Measurements from ENCODE around the gene FUBP3.
"Not testable (repeated sequence)": the region's sequence is repeated elsewhere in the genome, so short reads cannot be mapped to it uniquely, and the experiment has no call there.

Gene FUBP3

DNA sequence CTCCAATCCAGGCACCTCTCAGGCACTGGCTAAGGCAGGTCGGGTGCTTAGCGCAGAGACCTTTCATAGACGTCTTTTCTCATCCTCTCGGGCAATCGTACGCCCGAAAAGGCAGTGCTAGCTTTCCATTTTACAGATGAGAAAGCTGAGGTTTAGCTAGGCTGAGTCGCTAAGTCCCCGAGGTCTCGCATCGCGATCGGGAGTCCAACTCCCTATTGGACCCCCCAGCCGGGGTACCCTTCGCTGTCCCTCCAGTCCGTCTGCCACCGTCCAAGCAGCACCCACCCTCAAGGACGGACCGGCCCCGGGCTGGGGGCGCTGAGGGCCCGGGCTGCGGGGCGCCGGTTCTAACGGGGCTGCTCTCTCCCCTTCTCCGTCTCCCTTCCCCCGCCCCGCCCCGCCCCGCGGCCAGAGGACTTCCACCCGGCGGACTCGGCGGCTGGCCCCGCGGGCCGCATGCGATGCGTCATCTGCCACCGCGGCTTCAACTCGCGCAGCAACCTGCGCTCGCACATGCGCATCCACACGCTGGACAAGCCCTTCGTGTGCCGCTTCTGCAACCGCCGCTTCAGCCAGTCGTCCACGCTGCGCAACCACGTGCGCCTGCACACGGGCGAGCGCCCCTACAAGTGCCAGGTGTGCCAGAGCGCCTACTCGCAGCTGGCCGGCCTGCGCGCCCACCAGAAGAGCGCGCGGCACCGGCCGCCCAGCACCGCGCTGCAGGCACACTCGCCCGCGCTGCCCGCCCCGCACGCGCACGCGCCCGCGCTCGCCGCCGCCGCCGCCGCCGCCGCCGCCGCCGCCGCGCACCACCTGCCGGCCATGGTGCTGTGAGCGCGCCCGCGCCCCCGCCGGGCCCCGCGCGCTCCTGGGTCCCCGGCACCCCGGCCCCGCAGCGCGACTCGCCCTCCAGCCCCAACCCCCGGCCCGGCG, 101.7 kb downstream of the FUBP3 start:
- TF ChIP-seq CTCF (IDR thresholded peaks at IDR 0.05; ENCODE audit: low read depth, low read length, missing control alignments), result no peak
- peak overlapping the region; percentile 47 for H3K4me3 ChIP-seq (replicated peaks; ENCODE audit: low read depth, low read length)
- peak; percentile 71 for DNase-seq (ENCODE audit: extremely low read depth, low read depth)

DNA sequence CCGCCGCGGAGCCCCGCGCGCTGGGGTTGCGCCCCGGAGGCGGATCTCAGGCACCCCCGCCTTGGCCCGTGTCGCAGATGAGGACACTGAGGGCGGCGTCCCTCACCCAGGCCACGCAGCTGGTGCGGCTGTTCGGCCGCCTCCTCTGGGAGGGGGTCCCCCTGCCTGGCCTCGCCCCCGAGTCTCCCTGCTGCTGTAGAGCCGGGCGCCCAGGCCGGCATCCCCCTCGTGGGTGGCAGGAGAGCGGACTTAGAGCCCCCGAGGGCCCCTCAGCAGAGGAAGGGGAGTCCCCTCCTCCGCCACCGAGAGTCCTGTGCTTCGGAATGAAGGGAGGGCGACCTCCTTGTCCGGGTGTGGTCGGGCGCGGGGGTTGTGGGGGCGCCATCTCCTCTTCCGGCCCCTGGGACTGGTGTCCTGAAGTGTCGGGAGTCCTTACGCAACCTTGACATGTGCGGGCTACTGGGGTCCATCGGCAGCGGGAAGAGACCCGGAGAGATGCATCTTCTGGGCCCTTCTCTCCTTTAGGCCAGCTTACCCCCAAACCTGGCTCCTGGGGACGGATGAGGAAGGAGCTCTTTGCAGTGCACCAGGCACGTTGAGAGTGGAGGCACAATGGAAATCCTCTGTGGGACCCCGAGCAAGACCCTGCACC, 102.5 kb downstream of the FUBP3 start:
- DNase-seq (ENCODE audit: extremely low read depth, low read depth), result no peak
- peak overlapping the region; percentile 47 for H3K4me3 ChIP-seq (replicated peaks; ENCODE audit: low read depth, low read length)
- no peak for TF ChIP-seq CTCF (IDR thresholded peaks at IDR 0.05; ENCODE audit: low read depth, low read length, missing control alignments)

GRCh38 chr9:130682421-130683121, 103.2 kb downstream of the FUBP3 start:
- peak overlapping the region; percentile 47 for H3K4me3 ChIP-seq (replicated peaks; ENCODE audit: low read depth, low read length)
- DNase-seq (ENCODE audit: extremely low read depth, low read depth), result peak; percentile 55

DNA sequence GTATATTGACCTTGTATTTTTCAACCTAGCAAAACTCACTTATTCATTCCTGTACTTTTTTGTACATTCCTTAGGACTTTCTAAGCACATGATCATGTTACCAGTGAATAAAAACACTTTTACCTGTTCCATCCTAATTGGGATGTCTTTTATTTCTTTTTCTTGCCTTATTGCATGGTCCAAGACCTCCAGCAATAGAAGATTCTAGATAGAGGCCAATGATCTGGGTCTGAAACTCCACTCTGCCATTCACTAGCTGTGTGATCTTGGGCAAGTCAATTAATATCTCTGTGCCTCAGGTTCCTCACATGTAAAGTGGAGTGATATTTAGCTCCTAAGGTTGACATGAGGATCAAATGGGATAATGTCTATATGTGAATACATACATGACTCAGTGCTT, 105.7 kb downstream of the FUBP3 start:
- DNase-seq (ENCODE audit: extremely low read depth, low read depth), result no peak

More at GRCh38 chr9:130682421-130683121, 103.2 kb downstream of the FUBP3 start:
- peak; percentile 82 for TF ChIP-seq CTCF (IDR thresholded peaks at IDR 0.05; ENCODE audit: low read depth, low read length, missing control alignments)

DNA sequence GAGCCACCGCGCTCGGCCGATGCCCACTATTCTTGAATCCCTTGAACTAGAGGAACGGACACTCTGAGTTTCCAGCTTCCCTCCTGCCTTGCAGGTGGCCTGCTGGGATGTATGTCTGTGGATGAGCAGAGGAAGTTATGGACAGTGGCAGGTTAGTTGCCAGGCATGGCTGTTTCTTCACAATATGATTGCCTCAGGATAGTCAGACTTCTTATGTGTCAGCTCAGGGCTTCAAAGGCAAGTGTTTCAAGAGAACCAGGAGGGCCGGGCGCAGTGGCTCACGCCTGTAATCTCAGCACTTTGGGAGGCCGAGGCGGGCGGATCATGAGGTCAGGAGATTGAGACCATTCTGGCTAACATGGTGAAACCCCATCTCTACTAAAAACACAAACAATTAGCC, 106.6 kb downstream of the FUBP3 start:
- not testable (repeated sequence) for DNase-seq (ENCODE audit: extremely low read depth, low read depth); H3K4me3 ChIP-seq (replicated peaks; ENCODE audit: low read depth, low read length)

More for the DNA sequence above, 105.7 kb downstream of the FUBP3 start:
- H3K4me3 ChIP-seq (replicated peaks; ENCODE audit: low read depth, low read length), result no peak overlapping the region
- no peak for TF ChIP-seq CTCF (IDR thresholded peaks at IDR 0.05; ENCODE audit: low read depth, low read length, missing control alignments)

DNA sequence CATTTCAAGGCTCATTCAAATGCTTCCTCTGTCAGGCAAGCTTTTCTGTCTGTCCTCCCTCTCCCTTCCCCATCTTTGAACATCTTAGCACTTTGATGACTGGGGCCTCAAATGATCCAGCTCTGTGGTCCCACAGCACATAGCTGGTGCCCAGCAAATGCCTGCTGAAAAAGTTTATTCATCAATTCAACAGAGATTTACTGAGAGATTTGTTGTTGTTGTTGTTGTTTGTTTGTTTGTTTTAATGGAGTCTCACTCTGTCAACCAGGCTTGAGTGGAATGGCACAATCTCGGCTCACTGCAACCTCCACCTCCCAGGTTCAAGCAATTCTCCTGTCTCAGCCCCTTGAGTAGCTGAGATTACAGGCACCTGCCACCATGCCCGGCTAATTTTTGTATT, 108.2 kb downstream of the FUBP3 start:
- H3K4me3 ChIP-seq (replicated peaks; ENCODE audit: low read depth, low read length), result no peak overlapping the region
- TF ChIP-seq CTCF (IDR thresholded peaks at IDR 0.05; ENCODE audit: low read depth, low read length, missing control alignments), result no peak
- DNase-seq (ENCODE audit: extremely low read depth, low read depth), result no peak
